ENCODE measurements around the gene RAPGEF6.

RAPGEF6 gene

DNA sequence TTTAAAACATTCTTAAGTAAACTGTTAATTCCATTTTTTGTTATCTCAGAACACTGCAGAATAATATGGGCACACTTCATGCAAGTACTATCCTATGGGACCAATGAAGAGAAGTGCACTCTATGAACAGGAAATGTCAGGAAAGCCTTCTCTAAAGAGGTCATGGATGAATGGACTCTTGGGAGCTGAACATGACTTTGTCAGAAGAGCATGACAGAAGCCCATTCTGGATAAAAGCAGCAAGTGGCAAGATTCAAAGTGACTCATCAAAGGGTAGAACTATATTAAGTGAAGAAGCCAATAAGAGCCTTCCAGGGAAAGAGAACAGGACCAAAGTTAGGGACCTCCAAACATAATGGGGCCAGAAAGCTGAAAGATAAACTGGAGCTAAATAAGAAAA is 94.0 kb downstream of the RAPGEF6 start:
- no peak for DNase-seq

DNA sequence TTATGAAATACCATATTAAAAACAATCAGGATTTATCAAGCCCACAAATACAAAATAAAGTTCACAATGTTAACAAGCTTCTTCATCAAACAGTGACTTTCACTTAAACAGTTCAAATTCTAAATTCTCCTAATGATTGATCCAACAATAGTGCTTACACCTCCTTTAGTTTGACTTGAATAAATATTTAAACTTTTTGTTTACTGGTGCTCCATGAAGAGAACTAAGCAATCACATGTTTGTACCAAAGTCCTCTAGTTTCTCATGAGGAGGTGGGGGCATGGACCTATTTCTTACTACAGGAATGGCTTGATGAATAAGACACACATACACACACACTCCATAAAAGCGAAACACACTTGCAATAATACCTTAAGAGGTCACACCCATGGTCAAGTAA is 95.8 kb downstream of the RAPGEF6 start:
- DNase-seq: no peak

GRCh38 chr5:131538177-131538593 is 96.8 kb downstream of the RAPGEF6 start:
- no peak for DNase-seq

- DNase-seq: no peak
These were observed 98.1 kb downstream of the RAPGEF6 start for GRCh38 chr5:131536850-131537448.

DNA sequence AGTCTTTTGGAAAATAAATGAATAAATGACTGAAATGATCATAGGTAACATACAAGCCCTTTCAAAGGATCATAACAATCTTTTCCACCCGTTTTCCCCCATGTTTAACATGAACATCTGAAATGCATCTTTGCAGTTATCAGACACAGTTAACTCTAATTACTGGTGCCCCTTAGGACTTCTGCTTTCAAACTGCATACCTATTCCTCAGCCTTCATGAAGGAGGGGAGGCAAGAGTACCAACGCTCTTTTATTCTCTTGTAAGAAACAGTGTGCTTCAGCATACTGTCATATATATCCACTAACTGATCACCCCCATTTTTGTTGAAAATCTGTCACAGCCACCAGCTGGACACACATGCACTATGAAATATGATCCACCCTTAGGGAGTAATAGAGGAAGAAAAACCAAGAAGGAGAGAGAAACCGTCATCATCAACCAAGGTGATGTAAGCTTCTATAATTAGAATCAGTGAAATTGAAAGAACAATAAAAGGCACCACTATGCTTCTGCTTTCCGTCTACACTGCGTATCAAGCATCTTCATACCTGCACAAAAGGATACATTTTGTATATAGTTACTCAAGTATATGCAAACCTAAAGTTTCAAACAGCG is 98.7 kb downstream of the RAPGEF6 start:
- DNase-seq: peak; percentile 18

DNA sequence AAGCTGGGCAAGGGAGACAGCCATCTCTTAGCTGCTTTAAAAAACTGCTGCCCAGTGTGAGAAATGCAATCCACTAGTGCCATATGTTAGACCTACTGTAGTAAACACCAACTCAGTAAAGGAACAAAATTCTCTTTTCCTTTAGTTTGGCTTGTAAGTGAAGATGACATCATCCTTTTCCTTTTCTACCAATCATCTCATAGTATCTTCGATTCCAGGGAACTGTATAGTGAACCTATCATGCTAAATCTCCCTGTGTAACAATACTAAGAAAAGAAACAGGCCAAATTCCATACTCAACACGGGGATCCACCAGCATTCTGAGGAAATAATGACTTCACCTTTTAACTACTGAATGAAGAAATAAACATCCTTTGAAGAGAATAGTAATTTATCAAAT is 100.1 kb downstream of the RAPGEF6 start:
- no peak for DNase-seq

GRCh38 chr5:131533836-131534235 is 101.2 kb downstream of the RAPGEF6 start:
- DNase-seq: no peak

DNA sequence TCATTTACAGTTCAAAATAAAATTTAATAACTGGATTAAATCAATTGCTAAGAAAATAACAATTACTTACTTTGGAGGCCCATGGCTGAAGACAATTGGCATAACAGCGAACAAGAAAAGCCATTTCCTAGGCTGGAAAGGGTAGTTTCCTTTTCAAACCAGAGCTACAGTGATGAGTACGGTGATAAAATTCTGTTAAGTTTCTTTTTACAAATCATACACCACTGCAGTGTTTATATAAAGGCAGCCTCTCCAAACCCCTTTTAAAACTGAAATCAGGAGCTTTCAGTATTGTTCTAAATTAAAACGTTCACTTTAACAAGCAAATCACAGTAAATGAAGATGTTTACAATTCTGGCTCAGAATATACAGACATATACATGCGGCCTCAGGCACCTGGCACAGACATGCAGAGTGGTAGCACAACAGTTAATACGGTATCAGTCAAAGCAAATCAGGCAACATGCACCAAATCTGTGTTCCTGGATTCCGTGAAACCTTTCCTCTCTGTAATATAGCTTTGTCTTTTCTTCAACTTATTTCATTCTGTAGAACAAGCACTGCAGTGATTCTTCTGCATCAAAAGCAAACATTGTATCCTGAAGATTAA is 102.9 kb downstream of the RAPGEF6 start:
- peak; percentile 65 for DNase-seq

DNA sequence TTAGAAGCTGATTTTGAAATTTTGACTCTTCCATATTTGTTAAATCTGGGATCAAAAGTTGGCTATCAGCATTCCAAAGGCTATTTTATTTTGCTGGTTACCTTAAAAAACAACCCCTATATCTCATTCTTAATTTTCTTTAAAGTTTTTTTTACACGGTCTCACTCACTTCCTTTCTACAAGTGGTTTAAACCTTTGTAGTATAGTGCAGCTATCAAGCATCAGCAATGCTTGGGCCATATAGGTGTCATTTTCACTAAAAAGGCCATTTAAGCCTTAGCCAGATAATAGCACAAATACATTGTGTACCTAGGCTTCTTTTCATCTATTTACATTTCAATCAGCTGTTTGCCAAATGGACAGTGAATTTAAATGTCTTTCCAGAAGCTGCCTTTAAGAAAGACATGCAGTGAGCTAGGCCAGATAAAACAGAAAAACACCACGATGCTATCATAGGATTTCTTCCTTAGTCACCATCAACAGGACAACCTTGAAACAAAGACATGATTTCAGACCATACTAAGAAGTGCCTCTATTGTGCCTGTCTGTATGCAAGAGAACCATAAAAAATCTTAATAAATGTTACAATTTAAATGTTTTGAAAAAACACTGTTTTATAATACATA is 104.2 kb downstream of the RAPGEF6 start:
- peak; percentile 61 for DNase-seq

DNA sequence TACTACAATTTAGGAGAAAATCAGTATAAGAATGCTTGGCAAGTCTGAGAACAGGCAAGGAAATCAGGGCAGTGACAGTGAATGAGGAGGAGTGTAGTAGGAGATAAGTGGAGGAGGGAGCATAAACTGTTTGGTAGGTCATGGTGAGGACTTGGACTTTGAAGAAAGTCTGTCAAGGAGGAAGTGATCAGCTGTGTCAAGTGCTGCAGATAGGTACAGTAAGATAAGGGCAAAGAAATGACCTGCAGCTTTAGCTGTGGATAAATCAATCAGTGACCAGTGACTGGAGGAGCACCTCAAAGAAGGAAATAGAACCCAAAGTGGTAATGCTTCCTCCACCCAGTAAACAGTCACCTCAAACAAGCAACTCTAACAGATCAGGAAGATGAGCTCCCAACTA is 106.3 kb downstream of the RAPGEF6 start:
- no peak for DNase-seq

DNA sequence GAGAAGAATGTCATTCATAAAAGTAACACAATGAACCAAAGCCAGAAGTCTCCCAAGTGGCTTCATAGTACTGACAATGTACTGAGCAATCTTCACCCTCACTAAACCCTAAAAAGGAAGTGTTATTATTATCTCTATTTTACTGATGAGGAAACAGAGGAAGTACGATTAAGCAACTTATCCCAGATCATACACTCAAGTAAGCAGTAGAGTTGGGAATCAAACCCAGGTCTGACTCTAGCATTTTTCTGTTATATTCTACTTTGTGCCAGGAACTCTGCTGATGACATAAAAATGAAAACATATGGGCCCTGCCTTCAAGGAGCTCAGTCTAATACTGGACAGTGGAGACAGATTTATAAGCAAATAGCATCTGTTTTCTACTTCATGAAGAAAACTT is 109.2 kb downstream of the RAPGEF6 start:
- no peak for DNase-seq

DNA sequence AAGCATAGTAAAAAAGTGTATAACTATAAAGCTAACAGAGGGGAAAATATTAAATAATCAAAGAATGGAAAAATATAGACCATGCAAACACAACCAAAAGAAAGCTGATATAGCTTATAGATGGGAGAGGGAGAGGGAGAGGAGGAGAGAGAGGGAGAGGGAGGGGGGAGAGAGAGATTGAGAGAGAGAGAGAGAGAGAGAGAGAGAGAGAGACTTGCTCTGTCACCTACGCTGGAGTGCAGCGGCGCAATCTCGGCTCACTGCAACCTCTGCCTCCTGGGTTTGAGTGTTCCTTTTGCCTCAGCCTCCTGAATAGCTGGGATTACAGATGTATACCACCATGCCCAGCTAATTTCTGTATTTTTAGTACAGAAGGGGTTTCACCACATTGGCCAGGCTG is 110.6 kb downstream of the RAPGEF6 start:
- no peak for DNase-seq

DNA sequence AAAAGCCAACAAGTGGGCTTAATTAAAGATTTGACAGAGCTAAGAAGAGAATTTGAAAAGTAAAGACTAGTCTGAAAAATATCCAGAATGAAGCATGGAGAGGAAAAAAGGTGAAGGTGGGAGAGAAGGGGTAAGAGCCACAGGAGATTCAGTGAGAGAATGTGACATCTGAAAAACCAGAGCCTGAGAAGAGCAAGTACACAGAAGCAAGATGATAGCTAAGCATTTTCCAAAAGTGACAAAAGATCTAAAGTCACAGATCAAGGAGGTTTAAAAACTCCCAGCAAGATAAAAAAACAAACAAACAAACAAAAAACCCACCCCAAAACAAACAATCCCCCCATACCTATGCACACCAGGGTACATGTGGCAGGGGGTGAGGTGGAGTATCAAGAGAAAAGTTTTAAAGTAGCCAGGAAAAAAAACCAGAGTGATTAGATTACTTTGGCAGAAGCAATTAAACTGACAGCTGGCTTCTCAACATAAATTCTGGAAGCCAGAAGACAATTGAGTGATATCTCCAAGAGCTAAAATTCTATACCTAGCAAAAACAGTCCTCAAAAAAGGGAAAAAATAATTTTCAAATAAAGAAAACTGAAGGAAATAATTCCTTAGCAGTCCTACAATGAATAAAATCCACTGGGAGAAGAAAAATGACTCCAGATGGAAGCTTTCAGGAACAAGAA is 111.4 kb downstream of the RAPGEF6 start:
- no peak for DNase-seq

- no peak for DNase-seq
These were observed 113.8 kb downstream of the RAPGEF6 start for GRCh38 chr5:131521252-131521651.

DNA sequence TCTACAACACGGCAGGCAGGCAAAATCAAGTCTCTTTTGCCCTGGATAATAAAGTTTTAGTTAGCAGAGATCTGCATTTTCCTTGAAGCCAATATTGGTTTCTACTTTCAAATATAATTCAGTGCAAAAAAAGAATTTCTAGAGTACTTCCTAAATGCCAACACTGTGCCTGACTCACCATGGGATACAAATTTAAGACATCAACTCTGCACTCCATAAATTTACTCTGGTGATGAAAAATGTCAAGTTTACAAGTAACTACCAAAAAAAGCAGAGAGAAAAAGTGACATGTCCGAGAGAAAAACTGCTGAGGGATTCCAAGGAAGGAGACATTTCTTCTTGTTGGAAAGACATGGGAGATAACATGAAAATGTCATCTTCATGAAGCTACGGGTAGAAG is 119.7 kb downstream of the RAPGEF6 start:
- DNase-seq: no peak

DNA sequence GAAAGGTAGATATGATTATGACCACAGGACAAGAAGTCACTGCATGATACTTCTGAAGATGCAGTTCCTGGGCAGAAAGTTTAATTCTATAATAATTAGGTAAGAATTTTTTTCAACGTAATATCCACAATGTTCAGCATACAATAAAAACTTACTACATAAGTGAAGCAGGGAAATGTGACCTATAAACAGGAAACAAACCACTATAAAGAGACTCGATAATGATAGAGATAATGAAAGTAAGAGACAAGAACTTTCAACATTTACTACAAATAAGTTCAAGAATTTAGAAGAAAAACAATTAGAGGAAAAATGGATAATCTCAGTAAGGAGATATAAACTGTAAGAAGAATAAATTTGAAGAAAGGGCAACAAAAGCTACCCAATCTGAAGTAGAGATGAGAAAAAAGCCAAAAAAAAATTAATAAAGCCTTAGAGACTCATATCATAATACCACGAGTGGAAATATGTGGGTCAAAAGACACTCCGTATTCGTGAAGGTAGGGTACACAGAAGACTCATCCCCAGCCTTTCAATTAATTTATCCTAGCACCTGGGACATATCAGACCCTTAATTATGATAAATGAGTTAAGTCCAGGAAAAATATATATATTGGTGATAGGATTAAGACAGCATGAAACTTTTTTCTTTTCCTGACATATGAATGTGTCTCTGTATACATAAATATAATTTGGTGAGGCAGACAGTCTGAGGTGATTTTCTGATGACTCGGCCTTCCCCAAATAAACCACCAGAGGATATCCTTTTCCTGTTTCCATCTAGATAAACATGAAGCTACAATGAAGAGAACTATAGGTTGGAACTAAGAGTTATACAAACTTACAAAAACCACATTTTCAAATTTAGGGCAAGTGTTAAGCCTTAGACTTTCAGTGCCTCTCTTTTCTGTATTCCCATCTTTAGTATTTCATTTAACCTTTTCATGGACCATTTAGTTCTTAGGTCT is 120.4 kb downstream of the RAPGEF6 start:
- DNase-seq: no peak

DNA sequence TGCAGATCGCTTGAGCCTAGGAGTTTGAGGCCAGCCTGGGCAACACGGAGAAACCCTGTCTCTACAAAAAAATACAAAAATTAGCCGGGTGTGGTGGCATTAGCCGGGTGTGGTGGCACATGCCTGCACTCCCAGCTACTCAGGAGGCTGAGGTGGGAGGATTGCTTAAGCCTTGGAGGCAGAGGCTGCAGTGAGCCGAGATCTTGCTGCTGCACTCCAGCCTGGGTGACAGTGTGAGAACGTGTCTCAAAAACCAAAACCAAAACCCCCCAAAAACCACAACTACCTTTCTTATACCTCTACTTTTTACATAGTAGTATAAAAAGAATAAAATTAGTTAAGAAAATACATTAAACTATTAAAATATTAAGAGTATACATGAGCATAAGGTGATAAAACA is 121.2 kb downstream of the RAPGEF6 start:
- DNase-seq: no peak

GRCh38 chr5:131511934-131512333 is 123.1 kb downstream of the RAPGEF6 start:
- no peak for DNase-seq

GRCh38 chr5:131509801-131510200 is 125.2 kb downstream of the RAPGEF6 start:
- DNase-seq: no peak

GRCh38 chr5:131505237-131505908 is 129.7 kb downstream of the RAPGEF6 start:
- DNase-seq: no peak

DNA sequence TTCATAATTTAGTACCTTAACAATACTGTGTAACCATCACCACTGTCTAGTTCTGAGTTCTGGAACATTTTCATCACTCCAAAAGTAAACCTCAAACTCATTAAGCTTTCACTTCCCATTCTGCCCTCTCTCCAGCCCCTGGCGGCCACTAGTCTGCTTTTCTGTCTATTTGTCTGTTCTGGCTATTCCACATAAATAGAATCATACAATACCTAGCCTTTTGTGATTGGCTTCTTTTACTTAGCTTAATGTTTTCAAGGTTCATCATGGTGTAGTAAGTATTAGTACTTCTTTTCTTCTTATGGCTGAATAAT is 138.7 kb downstream of the RAPGEF6 start:
- DNase-seq: no peak
